Right atrium auricular region (tissue), 2 donors: ENCODE measurements around the gene RHOT2. TPM values are rescaled to one million over a fixed set of nuclear protein-coding genes. Genes with fewer than 3 reads are reported as not detected.
"Not testable (repeated sequence)": the region's sequence is repeated elsewhere in the genome, so short reads cannot be mapped to it uniquely, and the experiment has no call there.

Source experiments
- DNase-seq: peaks from one replicate; pipeline ENCODE4 v3.0.0-alpha.2; 2019; ENCODE audit warnings: low spot score
- H3K27ac ChIP-seq, 2 donors: fragments of 200-600 bp; sonication (generic); 1 replicate in 1 of 2; 2 replicates in 1 of 2; pipeline ENCODE4 v1.5.1; 2016 to 2019
- H3K27me3 ChIP-seq, 2 donors: fragments of 200-600 bp; sonication (generic); one replicate each; pipeline versions ENCODE4 v1.5.1 to v1.6.0; 2017 to 2019
- H3K36me3 ChIP-seq: fragments of 200-600 bp; sonication (generic); one replicate; pipeline ENCODE4 v1.5.1; 2016
- H3K4me1 ChIP-seq, 2 donors: fragments of 200-600 bp; sonication (generic); one replicate each; pipeline versions ENCODE4 v1.5.1 to v1.6.0; 2017 to 2019
- H3K4me3 ChIP-seq, 2 donors: fragments of 200-600 bp; sonication (generic); 1 replicate in 1 of 2; 2 replicates in 1 of 2; pipeline ENCODE4 v1.5.1; 2017 to 2019; ENCODE audit warnings: mild to moderate bottlenecking in 1 of 2, moderate library complexity in 1 of 2
- H3K9me3 ChIP-seq, 2 donors: fragments of 200-600 bp; sonication (generic); one replicate each; pipeline ENCODE4 v1.5.1; 2019
- total RNA-seq, 2 donors: library from RNA; depleted of rRNA; stranded (reverse); fragments of >200 nt; gene quantifications; one replicate each; pipeline ENCODE4 v1.1.0, GENCODE V29; 2016
- TF ChIP-seq, protein P1 (sequence below), 2 donors: fragments of 200-600 bp; sonication (generic); IDR thresholded peaks; one replicate each; pipeline ENCODE4 v1.5.1; 2019; ENCODE audit warnings: antibody characterized with exemption in 2 of 2

Gene RHOT2
- total RNA-seq, 2 donors from 2014 or later, result 37.8 to 42.8 TPM

GRCh38 chr16:689175-689897 is 21.4 kb downstream of the RHOT2 start:
- H3K4me3 ChIP-seq, result peak overlapping the region; percentile 92 to 99
- DNase-seq, result no peak
- H3K4me1 ChIP-seq, result peaks cover 0 to 44% of the 10 kb centered on the region in 2 donors

DNA sequence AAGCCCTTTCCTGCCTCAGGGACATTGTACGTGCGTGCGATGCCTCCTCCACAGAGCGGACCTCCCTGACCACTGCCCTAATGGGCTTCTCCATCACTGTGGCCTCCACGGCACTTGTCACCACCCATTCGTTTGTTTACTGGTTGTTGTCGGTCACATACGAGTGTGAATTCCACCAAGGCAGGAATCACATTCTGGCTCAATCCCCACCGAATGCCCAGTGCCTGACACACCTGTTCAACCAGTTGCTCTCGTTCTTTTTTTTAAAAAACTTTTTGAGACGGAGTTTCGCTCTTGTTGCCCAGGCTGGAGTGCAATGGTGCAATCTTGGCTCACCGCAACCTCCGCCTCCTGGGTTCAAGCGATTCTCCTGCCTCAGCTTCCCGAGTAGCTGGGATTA is 23.3 kb downstream of the RHOT2 start:
- H3K27me3 ChIP-seq, result peaks cover 16 to 25% of the 10 kb centered on the region in 2 donors
- H3K4me1 ChIP-seq, result peaks cover 0 to 44% of the 10 kb centered on the region in 2 donors
- not testable (repeated sequence) for H3K27ac ChIP-seq, H3K36me3 ChIP-seq, H3K4me3 ChIP-seq, DNase-seq, H3K9me3 ChIP-seq

More at GRCh38 chr16:689175-689897, 21.4 kb downstream of the RHOT2 start:
- H3K9me3 ChIP-seq, result no peaks in the 10 kb centered on the region
- H3K27me3 ChIP-seq, result peaks cover under 1 to 11% of the 10 kb centered on the region in 2 donors
- H3K27ac ChIP-seq, result peak overlapping the region in 1 of 2 donors; percentile 85
- TF ChIP-seq, protein P1, sequence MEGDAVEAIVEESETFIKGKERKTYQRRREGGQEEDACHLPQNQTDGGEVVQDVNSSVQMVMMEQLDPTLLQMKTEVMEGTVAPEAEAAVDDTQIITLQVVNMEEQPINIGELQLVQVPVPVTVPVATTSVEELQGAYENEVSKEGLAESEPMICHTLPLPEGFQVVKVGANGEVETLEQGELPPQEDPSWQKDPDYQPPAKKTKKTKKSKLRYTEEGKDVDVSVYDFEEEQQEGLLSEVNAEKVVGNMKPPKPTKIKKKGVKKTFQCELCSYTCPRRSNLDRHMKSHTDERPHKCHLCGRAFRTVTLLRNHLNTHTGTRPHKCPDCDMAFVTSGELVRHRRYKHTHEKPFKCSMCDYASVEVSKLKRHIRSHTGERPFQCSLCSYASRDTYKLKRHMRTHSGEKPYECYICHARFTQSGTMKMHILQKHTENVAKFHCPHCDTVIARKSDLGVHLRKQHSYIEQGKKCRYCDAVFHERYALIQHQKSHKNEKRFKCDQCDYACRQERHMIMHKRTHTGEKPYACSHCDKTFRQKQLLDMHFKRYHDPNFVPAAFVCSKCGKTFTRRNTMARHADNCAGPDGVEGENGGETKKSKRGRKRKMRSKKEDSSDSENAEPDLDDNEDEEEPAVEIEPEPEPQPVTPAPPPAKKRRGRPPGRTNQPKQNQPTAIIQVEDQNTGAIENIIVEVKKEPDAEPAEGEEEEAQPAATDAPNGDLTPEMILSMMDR (IDR thresholded peaks at IDR 0.05), result no peak
- peaks cover 9% of the 10 kb centered on the region for H3K36me3 ChIP-seq

DNA sequence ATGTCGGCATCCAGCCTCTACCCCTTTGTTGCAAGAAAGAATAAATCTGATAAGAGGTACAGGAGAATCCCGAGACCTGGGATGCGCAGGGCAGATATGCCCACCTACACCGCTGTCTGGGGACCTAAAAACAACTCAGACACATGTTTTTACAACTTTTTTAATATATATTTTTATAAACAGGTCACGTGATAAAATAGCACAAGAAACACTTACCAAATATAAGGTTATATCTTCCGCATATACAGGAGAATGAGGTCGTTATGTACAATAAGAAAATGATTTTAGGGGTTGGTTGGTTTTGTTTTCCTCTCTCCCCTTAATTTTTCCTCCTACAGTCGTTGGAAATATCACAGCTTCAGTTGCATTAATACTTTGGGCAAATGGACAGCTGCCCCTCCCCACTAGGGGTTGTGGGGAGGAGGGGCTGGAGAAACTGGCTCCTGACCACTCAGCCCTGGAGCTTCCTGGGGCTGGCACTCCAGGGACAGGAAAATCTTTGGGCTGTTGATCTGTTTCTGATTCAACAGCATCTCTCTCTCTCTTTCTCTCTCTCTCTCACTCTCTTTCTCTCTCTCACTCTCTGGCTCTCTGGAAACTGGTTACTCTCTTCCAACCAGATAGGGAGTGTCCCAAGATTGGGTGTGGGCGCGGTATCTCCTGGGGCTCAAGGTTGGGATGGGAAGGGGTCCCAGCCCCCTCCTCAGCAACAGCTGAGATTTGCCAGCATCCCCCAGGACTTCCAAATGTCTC is 24.6 kb downstream of the RHOT2 start:
- Histone ChIP-seq H3K27ac (no peak overlapping the region), H3K36me3 (no peaks in the 10 kb centered on the region), H3K9me3 (no peaks in the 10 kb centered on the region), H3K27me3 (peaks cover 17 to 25% of the 10 kb centered on the region in 2 donors), H3K4me3 (no peak overlapping the region), H3K4me1 (peaks cover 0 to 44% of the 10 kb centered on the region in 2 donors)
- TF ChIP-seq, protein P1 (IDR thresholded peaks at IDR 0.05), result no peak
- DNase-seq, result no peak

GRCh38 chr16:693364-693763 is 25.4 kb downstream of the RHOT2 start:
- H3K9me3 ChIP-seq, result no peaks in the 10 kb centered on the region
- peaks cover 0 to 44% of the 10 kb centered on the region in 2 donors for H3K4me1 ChIP-seq
- no peaks in the 10 kb centered on the region for H3K36me3 ChIP-seq
- no peak overlapping the region for H3K4me3 ChIP-seq
- peaks cover 17 to 25% of the 10 kb centered on the region in 2 donors for H3K27me3 ChIP-seq
- H3K27ac ChIP-seq, result no peak overlapping the region
- TF ChIP-seq, protein P1 (IDR thresholded peaks at IDR 0.05), result no peak
- DNase-seq, result no peak

GRCh38 chr16:693766-694165 is 25.8 kb downstream of the RHOT2 start:
- H3K4me1 ChIP-seq, result peaks cover 0 to 40% of the 10 kb centered on the region in 2 donors
- H3K27me3 ChIP-seq, result peaks cover 17 to 25% of the 10 kb centered on the region in 2 donors

More at GRCh38 chr16:693766-694165, 25.8 kb downstream of the RHOT2 start:
- TF ChIP-seq, protein P1 (IDR thresholded peaks at IDR 0.05), result no peak
- no peaks in the 10 kb centered on the region for H3K9me3 ChIP-seq
- no peak overlapping the region for H3K27ac ChIP-seq
- no peak for DNase-seq
- H3K4me3 ChIP-seq, result peak overlapping the region in 1 of 2 donors; percentile 21
- no peaks in the 10 kb centered on the region for H3K36me3 ChIP-seq
